Nephron (organoid): ENCODE measurements around the gene BPIFB4.

Experiments
- H3K27ac Mint-ChIP-seq, 3 experiments: 2 replicates each; pipeline ENCODE4 v1.8.0; 2020; ENCODE audit warnings: mixed read lengths in 3 of 3, mild to moderate bottlenecking in 2 of 3, moderate library complexity in 1 of 3
- H3K27me3 Mint-ChIP-seq: 2 replicates; pipeline ENCODE4 v1.8.0; 2021; ENCODE audit warnings: low read depth, mild to moderate bottlenecking, moderate library complexity, mixed read lengths
- H3K36me3 Mint-ChIP-seq: 2 replicates; pipeline ENCODE4 v1.8.0; 2020; ENCODE audit warnings: low read depth, mixed read lengths
- H3K4me1 Mint-ChIP-seq: 2 replicates; pipeline ENCODE4 v1.8.0; 2020; ENCODE audit warnings: mixed read lengths
- H3K4me3 Mint-ChIP-seq, 3 experiments: 2 replicates each; pipeline ENCODE4 v1.8.0; 2020; ENCODE audit warnings: mild to moderate bottlenecking in 3 of 3, mixed read lengths in 3 of 3, moderate library complexity in 2 of 3
- H3K9me3 Mint-ChIP-seq: 2 replicates; pipeline ENCODE4 v1.8.0; 2020; ENCODE audit warnings: mixed read lengths
- TF ChIP-seq, protein P1 (sequence below), 3 experiments: fragments of 200-600 bp; sonication (generic); IDR thresholded peaks; one replicate each; pipeline ENCODE4 v1.5.0; 2021; ENCODE audit warnings: antibody characterized with exemption in 3 of 3; ENCODE audit not compliant: unreplicated experiment in 3 of 3

The BPIFB4 gene

DNA sequence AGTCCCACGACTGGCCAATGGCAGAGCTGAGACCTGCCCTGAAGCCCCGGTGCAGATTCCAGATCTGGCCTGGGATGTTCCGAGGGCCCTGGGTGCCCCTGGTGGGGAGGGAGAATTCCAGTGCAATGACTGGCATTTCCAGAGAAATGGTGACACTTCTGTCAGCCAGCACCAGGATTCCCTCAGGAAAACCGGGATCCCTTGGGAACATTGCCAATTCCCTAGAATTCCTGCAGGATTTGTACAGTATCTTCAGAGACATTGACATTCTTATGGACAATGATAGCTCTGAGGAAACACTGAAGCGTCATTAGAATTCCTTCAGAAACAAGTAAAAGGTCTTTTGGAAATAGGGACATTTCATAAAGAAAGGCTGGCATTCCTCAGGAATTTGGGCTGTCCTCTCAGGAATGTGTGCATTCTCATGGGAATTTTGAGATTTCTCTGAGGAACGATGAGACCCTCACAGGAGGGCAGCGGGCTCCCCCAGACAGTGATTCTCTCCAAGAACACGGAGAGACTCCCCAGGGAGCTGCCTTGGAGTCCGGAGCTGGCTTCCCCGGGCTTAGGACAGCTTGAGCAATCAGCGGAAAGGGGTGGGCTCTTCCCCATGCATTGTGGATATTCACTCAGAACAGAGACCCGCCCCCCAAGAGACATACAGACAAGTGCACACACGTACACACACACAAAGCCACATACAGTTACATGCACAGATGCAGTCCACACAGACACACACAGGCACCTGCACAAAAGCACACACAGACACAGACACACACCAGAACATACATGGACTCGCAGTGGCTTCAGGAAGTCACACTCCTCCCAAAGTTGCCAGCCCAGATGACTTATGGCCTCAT, 53.3 kb downstream of the BPIFB4 start:
- H3K27me3 Mint-ChIP-seq, result peaks cover 18% of the 10 kb centered on the region
- H3K36me3 Mint-ChIP-seq, result no peaks in the 10 kb centered on the region
- no peak overlapping the region for H3K27ac Mint-ChIP-seq
- TF ChIP-seq, protein P1, sequence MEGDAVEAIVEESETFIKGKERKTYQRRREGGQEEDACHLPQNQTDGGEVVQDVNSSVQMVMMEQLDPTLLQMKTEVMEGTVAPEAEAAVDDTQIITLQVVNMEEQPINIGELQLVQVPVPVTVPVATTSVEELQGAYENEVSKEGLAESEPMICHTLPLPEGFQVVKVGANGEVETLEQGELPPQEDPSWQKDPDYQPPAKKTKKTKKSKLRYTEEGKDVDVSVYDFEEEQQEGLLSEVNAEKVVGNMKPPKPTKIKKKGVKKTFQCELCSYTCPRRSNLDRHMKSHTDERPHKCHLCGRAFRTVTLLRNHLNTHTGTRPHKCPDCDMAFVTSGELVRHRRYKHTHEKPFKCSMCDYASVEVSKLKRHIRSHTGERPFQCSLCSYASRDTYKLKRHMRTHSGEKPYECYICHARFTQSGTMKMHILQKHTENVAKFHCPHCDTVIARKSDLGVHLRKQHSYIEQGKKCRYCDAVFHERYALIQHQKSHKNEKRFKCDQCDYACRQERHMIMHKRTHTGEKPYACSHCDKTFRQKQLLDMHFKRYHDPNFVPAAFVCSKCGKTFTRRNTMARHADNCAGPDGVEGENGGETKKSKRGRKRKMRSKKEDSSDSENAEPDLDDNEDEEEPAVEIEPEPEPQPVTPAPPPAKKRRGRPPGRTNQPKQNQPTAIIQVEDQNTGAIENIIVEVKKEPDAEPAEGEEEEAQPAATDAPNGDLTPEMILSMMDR (IDR thresholded peaks at IDR 0.05; ENCODE audit: unreplicated experiment in 3 of 3), result no peak
- H3K4me1 Mint-ChIP-seq, result no peaks in the 10 kb centered on the region
- H3K4me3 Mint-ChIP-seq, result no peak overlapping the region
- H3K9me3 Mint-ChIP-seq, result no peaks in the 10 kb centered on the region

DNA sequence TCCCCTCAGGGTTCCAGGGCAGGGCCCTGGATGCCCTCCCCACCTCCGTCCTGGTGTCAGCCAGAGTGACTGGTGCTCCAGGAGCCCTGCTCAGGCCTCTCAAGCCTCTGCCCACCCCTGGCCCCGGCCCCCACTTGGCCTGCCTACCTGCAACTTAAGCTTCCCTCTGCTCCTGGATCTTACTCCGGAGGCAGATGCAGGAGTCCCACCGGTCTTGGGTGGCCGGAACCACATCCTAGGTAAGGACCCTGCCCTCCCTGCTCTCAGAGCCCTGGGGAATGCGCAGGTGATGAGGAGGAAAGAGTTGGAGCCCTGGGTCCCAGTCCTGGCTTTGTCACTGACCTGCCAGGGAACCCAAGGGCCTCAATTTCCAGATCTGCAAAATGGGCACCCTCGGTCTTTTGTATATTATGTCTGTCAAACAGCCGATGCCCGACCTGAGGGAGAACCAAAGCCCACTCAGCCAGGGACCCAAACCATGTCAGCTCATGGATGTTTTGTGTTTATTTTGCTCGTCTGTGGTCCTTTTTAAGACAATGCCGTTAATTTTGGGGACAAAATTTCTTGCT, 54.0 kb downstream of the BPIFB4 start:
- no peaks in the 10 kb centered on the region for H3K9me3 Mint-ChIP-seq
- H3K4me1 Mint-ChIP-seq, result no peaks in the 10 kb centered on the region
- no peak overlapping the region for H3K4me3 Mint-ChIP-seq
- peaks cover 18% of the 10 kb centered on the region for H3K27me3 Mint-ChIP-seq
- H3K27ac Mint-ChIP-seq, result no peak overlapping the region
- no peaks in the 10 kb centered on the region for H3K36me3 Mint-ChIP-seq
- TF ChIP-seq, protein P1 (IDR thresholded peaks at IDR 0.05; ENCODE audit: unreplicated experiment in 3 of 3), result no peak

DNA sequence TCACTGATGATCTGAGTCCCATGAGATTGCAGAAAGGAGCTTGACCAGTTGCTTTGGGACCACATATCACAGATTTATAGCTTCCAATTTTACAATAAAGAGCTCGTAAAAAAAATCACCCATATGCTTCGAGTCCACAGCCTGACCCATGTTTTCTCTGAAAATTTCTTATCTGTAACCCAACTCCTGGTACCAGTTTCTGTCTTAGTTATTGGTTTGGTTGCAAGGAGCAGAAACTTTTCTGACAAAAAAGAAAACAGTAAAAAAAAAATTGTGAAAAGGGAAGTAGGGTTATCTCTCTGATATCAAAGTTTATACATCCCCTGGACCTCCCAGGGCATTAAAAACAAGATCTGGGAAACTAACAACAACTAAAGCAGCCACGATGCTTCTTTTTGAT, 57.8 kb downstream of the BPIFB4 start:
- Mint-ChIP-seq H3K27me3 (peaks cover 9% of the 10 kb centered on the region), H3K9me3 (no peaks in the 10 kb centered on the region), H3K36me3 (no peaks in the 10 kb centered on the region), H3K4me1 (no peaks in the 10 kb centered on the region), H3K4me3 (no peak overlapping the region), H3K27ac (no peak overlapping the region)
- TF ChIP-seq, protein P1 (IDR thresholded peaks at IDR 0.05; ENCODE audit: unreplicated experiment in 3 of 3), result no peak

DNA sequence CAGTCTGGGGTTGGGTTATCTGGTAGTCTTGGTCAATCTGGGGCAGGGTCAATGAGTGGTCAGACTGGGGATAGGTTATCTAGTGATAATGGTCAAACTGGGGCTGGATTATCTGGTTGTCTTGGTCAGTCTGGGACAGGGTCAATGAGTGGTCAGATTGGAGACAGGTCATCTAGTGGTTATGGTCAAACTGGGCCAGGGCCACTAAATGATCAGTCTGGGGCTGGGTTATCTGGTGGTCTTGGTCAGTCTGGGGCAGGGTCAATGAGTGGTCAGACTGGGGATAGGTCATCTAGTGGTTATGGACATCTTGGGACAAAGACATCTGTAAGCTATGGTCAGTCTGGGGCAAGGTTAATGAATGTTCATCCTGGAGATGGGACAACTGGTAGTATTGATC, 60.0 kb downstream of the BPIFB4 start:
- Mint-ChIP-seq H3K36me3 (no peaks in the 10 kb centered on the region), H3K27ac (no peak overlapping the region), H3K4me1 (no peaks in the 10 kb centered on the region), H3K4me3 (no peak overlapping the region), H3K27me3 (peaks cover 14% of the 10 kb centered on the region), H3K9me3 (peaks cover 3% of the 10 kb centered on the region)
- TF ChIP-seq, protein P1 (IDR thresholded peaks at IDR 0.05; ENCODE audit: unreplicated experiment in 3 of 3), result no peak

DNA sequence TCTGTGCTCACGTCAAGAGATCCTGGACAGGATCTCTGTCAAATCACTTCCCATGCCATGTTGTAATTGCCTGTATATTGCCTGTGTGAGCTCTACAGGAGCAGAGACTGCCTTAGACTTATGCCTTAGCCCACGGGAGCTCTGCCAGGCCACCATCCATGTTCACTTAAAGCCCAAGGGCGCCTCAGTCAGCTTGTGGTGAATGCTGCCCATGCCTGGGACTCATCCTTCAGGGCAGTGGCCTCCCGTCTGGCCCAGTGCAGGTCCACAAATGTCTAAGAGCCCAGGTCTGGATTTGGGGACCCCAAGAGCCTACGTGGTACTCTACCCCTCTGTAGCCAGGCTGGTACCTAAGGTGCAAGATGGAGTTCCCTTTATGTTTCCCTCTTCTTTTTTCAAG, 66.1 kb downstream of the BPIFB4 start:
- Mint-ChIP-seq H3K36me3 (no peaks in the 10 kb centered on the region), H3K9me3 (peaks cover 12% of the 10 kb centered on the region), H3K4me3 (no peak overlapping the region), H3K27me3 (peaks cover 44% of the 10 kb centered on the region), H3K4me1 (no peaks in the 10 kb centered on the region), H3K27ac (no peak overlapping the region)
- TF ChIP-seq, protein P1 (IDR thresholded peaks at IDR 0.05; ENCODE audit: unreplicated experiment in 3 of 3), result no peak
